T-helper 1 cell treated with Interleukin-12 subunit alpha and Interleukin-12 subunit beta and Interleukin-4 antibody, amounts not matched to agents 30 μg/mL and 1 μg/mL, for 36 hours (primary cell): ENCODE results near the gene SQOR.
A peak's percentile ranks its signal among the peaks of the same experiment; 100 is the strongest.

Experiments
- H3K27ac Mint-ChIP-seq: one replicate; pipeline ENCODE4 v1.8.0; 2021; ENCODE audit warnings: mild to moderate bottlenecking, mixed read lengths
- H3K27me3 Mint-ChIP-seq: one replicate; pipeline ENCODE4 v1.8.0; 2021; ENCODE audit warnings: low read depth, mixed read lengths
- H3K36me3 Mint-ChIP-seq: one replicate; pipeline ENCODE4 v1.8.0; 2021; ENCODE audit warnings: low read depth, mixed read lengths
- H3K4me1 Mint-ChIP-seq: one replicate; pipeline ENCODE4 v1.8.0; 2021; ENCODE audit warnings: low read depth, mixed read lengths
- H3K4me3 Mint-ChIP-seq: one replicate; pipeline ENCODE4 v1.8.0; 2021; ENCODE audit warnings: mild to moderate bottlenecking, moderate library complexity, mixed read lengths
- H3K9me3 Mint-ChIP-seq: one replicate; pipeline ENCODE4 v1.8.0; 2021; ENCODE audit warnings: mixed read lengths

The SQOR gene

GRCh38 chr15:45634432-45635190 lies at the start of gene SQOR:
Gene SQOR, plus strand, starts transcription at chr15:45635029. Its CDS starts 23,895 bp downstream, at chr15:45658924.
- no peaks in the 10 kb centered on the region for H3K9me3 Mint-ChIP-seq
- peak within 1 kb of the TSS; percentile 98 for H3K4me3 Mint-ChIP-seq
- peaks cover 24% of the 10 kb centered on the region for H3K36me3 Mint-ChIP-seq
- peaks cover 31% of the 10 kb centered on the region for H3K4me1 Mint-ChIP-seq
- H3K27ac Mint-ChIP-seq: peak within 1 kb of the TSS; percentile 95
- peaks cover 16% of the 10 kb centered on the region for H3K27me3 Mint-ChIP-seq

GRCh38 chr15:45585069-45585791 lies 49.6 kb upstream of the SQOR start:
- no peaks in the 10 kb centered on the region for H3K9me3 Mint-ChIP-seq
- peaks cover 18% of the 10 kb centered on the region for H3K4me1 Mint-ChIP-seq
- no peak overlapping the region for H3K27ac Mint-ChIP-seq
- H3K27me3 Mint-ChIP-seq: peaks cover 4% of the 10 kb centered on the region
- H3K4me3 Mint-ChIP-seq: no peak overlapping the region
- no peaks in the 10 kb centered on the region for H3K36me3 Mint-ChIP-seq

GRCh38 chr15:45586125-45586524 lies 48.7 kb upstream of the SQOR start:
- no peaks in the 10 kb centered on the region for H3K9me3 Mint-ChIP-seq
- peaks cover 4% of the 10 kb centered on the region for H3K27me3 Mint-ChIP-seq
- peak overlapping the region; percentile 98 for H3K4me3 Mint-ChIP-seq
- peak overlapping the region; percentile 100 for H3K27ac Mint-ChIP-seq
- H3K36me3 Mint-ChIP-seq: no peaks in the 10 kb centered on the region
- H3K4me1 Mint-ChIP-seq: peaks cover 18% of the 10 kb centered on the region

- H3K9me3 Mint-ChIP-seq: no peaks in the 10 kb centered on the region
- peaks cover 4% of the 10 kb centered on the region for H3K27me3 Mint-ChIP-seq
- H3K36me3 Mint-ChIP-seq: no peaks in the 10 kb centered on the region
- peak overlapping the region; percentile 98 for H3K4me3 Mint-ChIP-seq
- H3K27ac Mint-ChIP-seq: peak overlapping the region; percentile 100
- H3K4me1 Mint-ChIP-seq: peaks cover 18% of the 10 kb centered on the region
These were observed 48.2 kb upstream of the SQOR start for GRCh38 chr15:45586601-45587094.

- peaks cover 18% of the 10 kb centered on the region for H3K4me1 Mint-ChIP-seq
- peak within 1 kb of the TSS; percentile 100 for H3K27ac Mint-ChIP-seq
- no peaks in the 10 kb centered on the region for H3K36me3 Mint-ChIP-seq
These were observed 47.5 kb upstream of the SQOR start, which contains the start of gene BLOC1S6 for GRCh38 chr15:45587095-45587862. Gene BLOC1S6, plus strand, starts transcription at chr15:45587379. Its CDS starts 65 bp downstream, at chr15:45587444.

GRCh38 chr15:45587863-45588170 lies 47.0 kb upstream of the SQOR start:
- peaks cover 18% of the 10 kb centered on the region for H3K4me1 Mint-ChIP-seq
- no peaks in the 10 kb centered on the region for H3K9me3 Mint-ChIP-seq
- H3K4me3 Mint-ChIP-seq: peak overlapping the region; percentile 98
- H3K27ac Mint-ChIP-seq: peak overlapping the region; percentile 100
- H3K27me3 Mint-ChIP-seq: peaks cover under 1% of the 10 kb centered on the region
- no peaks in the 10 kb centered on the region for H3K36me3 Mint-ChIP-seq

More at GRCh38 chr15:45587095-45587862, 47.5 kb upstream of the SQOR start, which contains the start of gene BLOC1S6:
- H3K4me3 Mint-ChIP-seq: peak within 1 kb of the TSS; percentile 98
- peaks cover 4% of the 10 kb centered on the region for H3K27me3 Mint-ChIP-seq
- no peaks in the 10 kb centered on the region for H3K9me3 Mint-ChIP-seq

GRCh38 chr15:45588219-45588875 lies 46.5 kb upstream of the SQOR start:
- peak overlapping the region; percentile 100 for H3K27ac Mint-ChIP-seq
- H3K36me3 Mint-ChIP-seq: peaks cover 1% of the 10 kb centered on the region
- H3K27me3 Mint-ChIP-seq: no peaks in the 10 kb centered on the region
- peak overlapping the region; percentile 98 for H3K4me3 Mint-ChIP-seq
- H3K9me3 Mint-ChIP-seq: no peaks in the 10 kb centered on the region
- H3K4me1 Mint-ChIP-seq: peaks cover 18% of the 10 kb centered on the region

GRCh38 chr15:45589256-45589655 lies 45.6 kb upstream of the SQOR start:
- peaks cover 19% of the 10 kb centered on the region for H3K4me1 Mint-ChIP-seq
- no peaks in the 10 kb centered on the region for H3K9me3 Mint-ChIP-seq
- H3K27ac Mint-ChIP-seq: no peak overlapping the region
- H3K27me3 Mint-ChIP-seq: no peaks in the 10 kb centered on the region
- H3K36me3 Mint-ChIP-seq: peaks cover 8% of the 10 kb centered on the region
- H3K4me3 Mint-ChIP-seq: peak overlapping the region; percentile 56

- H3K36me3 Mint-ChIP-seq: peaks cover 25% of the 10 kb centered on the region
- H3K4me1 Mint-ChIP-seq: peaks cover 4% of the 10 kb centered on the region
- no peak overlapping the region for H3K27ac Mint-ChIP-seq
- peaks cover 7% of the 10 kb centered on the region for H3K9me3 Mint-ChIP-seq
- H3K4me3 Mint-ChIP-seq: no peak overlapping the region
- no peaks in the 10 kb centered on the region for H3K27me3 Mint-ChIP-seq
These were observed 40.5 kb upstream of the SQOR start for GRCh38 chr15:45594319-45594718.

- Mint-ChIP-seq H3K4me1 (peaks cover 2% of the 10 kb centered on the region), H3K9me3 (peaks cover 7% of the 10 kb centered on the region), H3K27ac (no peak overlapping the region), H3K27me3 (no peaks in the 10 kb centered on the region), H3K36me3 (peaks cover 25% of the 10 kb centered on the region), H3K4me3 (no peak overlapping the region)
These were observed 39.8 kb upstream of the SQOR start for GRCh38 chr15:45594835-45595530.

- Mint-ChIP-seq H3K9me3 (no peaks in the 10 kb centered on the region), H3K27me3 (no peaks in the 10 kb centered on the region), H3K4me3 (no peak overlapping the region), H3K36me3 (peaks cover 17% of the 10 kb centered on the region), H3K27ac (no peak overlapping the region), H3K4me1 (peaks cover 2% of the 10 kb centered on the region)
These were observed 30.9 kb upstream of the SQOR start for GRCh38 chr15:45603881-45604280.

- no peak overlapping the region for H3K27ac Mint-ChIP-seq
- no peaks in the 10 kb centered on the region for H3K9me3 Mint-ChIP-seq
- no peaks in the 10 kb centered on the region for H3K27me3 Mint-ChIP-seq
- peaks cover 17% of the 10 kb centered on the region for H3K36me3 Mint-ChIP-seq
- H3K4me3 Mint-ChIP-seq: no peak overlapping the region
- H3K4me1 Mint-ChIP-seq: peaks cover 2% of the 10 kb centered on the region
These were observed 30.5 kb upstream of the SQOR start for GRCh38 chr15:45604326-45604725.

GRCh38 chr15:45606413-45606812 lies 28.4 kb upstream of the SQOR start:
- H3K9me3 Mint-ChIP-seq: no peaks in the 10 kb centered on the region
- H3K27ac Mint-ChIP-seq: no peak overlapping the region
- peaks cover 12% of the 10 kb centered on the region for H3K36me3 Mint-ChIP-seq
- H3K4me1 Mint-ChIP-seq: peaks cover 2% of the 10 kb centered on the region
- no peak overlapping the region for H3K4me3 Mint-ChIP-seq
- no peaks in the 10 kb centered on the region for H3K27me3 Mint-ChIP-seq
